Measurements from ENCODE around the gene FTCDNL1.

GRCh38 chr2:199765646-199766045, 85.3 kb downstream of the FTCDNL1 start:
- TF ChIP-seq EZH2 (IDR thresholded peaks at IDR 0.05; ENCODE audit: borderline replicate concordance, low read depth, low read length, severe bottlenecking) (no peak), CTCF (IDR thresholded peaks at IDR 0.05; ENCODE audit: borderline replicate concordance, extremely low read depth, low read length, poor library complexity, severe bottlenecking) (no peak)

Data from DND-41 (cell line).